HepG2 (cell line): Measurements from ENCODE around the gene ARHGAP45. TPM values are rescaled to one million over a fixed set of nuclear protein-coding genes. Genes with fewer than 3 reads are reported as not detected.

Experiments
- AGO1 ChIP-seq: fragments of 200-400 bp; formaldehyde crosslinking; IDR thresholded peaks from 2 replicates; pipeline ENCODE4 v1.6.1; 2017; ENCODE audit warnings: mild to moderate bottlenecking, low read depth, low read length, moderate library complexity; ENCODE audit not compliant: poor library complexity, severe bottlenecking
- BRF2 ChIP-seq: sonication (generic); formaldehyde crosslinking; IDR thresholded peaks from 2 replicates; pipeline ENCODE4 v1.8.1; 2022; ENCODE audit warnings: mild to moderate bottlenecking, missing genetic modification reagents
- CC2D1A ChIP-seq: sonication (generic); formaldehyde crosslinking; IDR thresholded peaks from 2 replicates; pipeline ENCODE4 v1.8.1; 2023; ENCODE audit warnings: mild to moderate bottlenecking, missing genetic modification reagents
- FOSL2 ChIP-seq: sonication (generic); formaldehyde crosslinking; IDR thresholded peaks from 2 replicates; pipeline ENCODE4 v1.4.0; 2020; ENCODE audit warnings: missing genetic modification reagents
- GMEB1 ChIP-seq: sonication (generic); formaldehyde crosslinking; IDR thresholded peaks from 2 replicates; pipeline ENCODE4 v1.5.1; 2020; ENCODE audit warnings: missing genetic modification reagents, mild to moderate bottlenecking, borderline replicate concordance
- MNT ChIP-seq: fragments of 450-650 bp; IDR thresholded peaks from 2 replicates; pipeline ENCODE4 v1.6.1; 2016
- NR3C1 ChIP-seq: sonication (generic); formaldehyde crosslinking; IDR thresholded peaks from 2 replicates; pipeline ENCODE4 v1.4.0; 2020; ENCODE audit warnings: missing genetic modification reagents
- STAG1 ChIP-seq: sonication (generic); formaldehyde crosslinking; IDR thresholded peaks from 2 replicates; pipeline ENCODE4 v1.4.0; 2020; ENCODE audit warnings: missing genetic modification reagents
- THAP9 ChIP-seq: sonication (generic); formaldehyde crosslinking; IDR thresholded peaks from 2 replicates; pipeline ENCODE4; 2020; ENCODE audit warnings: missing genetic modification reagents, mild to moderate bottlenecking, borderline replicate concordance
- U2AF1 ChIP-seq: fragments of 200-400 bp; formaldehyde crosslinking; optimal IDR thresholded peaks from 2 replicates; pipeline ENCODE3; 2017; ENCODE audit warnings: mild to moderate bottlenecking, low read depth, low read length
- ZNF20 ChIP-seq: sonication (generic); formaldehyde crosslinking; IDR thresholded peaks from 2 replicates; pipeline ENCODE4 v1.4.0; 2020; ENCODE audit warnings: mild to moderate bottlenecking, moderate library complexity, missing genetic modification reagents
- ZNF672 ChIP-seq: sonication (generic); formaldehyde crosslinking; IDR thresholded peaks from 2 replicates; pipeline ENCODE4 v1.8.1; 2022; ENCODE audit warnings: missing genetic modification reagents
- ZNF775 ChIP-seq: sonication (generic); formaldehyde crosslinking; IDR thresholded peaks from 2 replicates; pipeline ENCODE4 v1.4.0; 2020; ENCODE audit warnings: missing genetic modification reagents, mild to moderate bottlenecking, moderate library complexity, borderline replicate concordance
- polyA plus RNA-seq, 8 experiments: library from polyadenylated mRNA; depleted of rRNA in 3 of 8; stranded (reverse) in 7 of 8; unstranded in 1 of 8; fragments of >200 nt; fragmentation: Illumina TruSeq in 4 of 8; extraction: Trizol in 4 of 8; gene quantifications; 2 replicates each; pipeline versions ENCODE4 v1.2.1 to v1.2.3, GENCODE V29; 2011 to 2016; ENCODE audit warnings: low read depth in 4 of 8, missing spikeins in 1 of 8, mixed read lengths in 1 of 8; ENCODE audit not compliant: insufficient read depth in 1 of 8
- total RNA-seq, 5 experiments: library from RNA; depleted of rRNA; stranded (reverse); fragments of >200 nt; fragmentation: Illumina TruSeq; extraction: Trizol; gene quantifications; 2 replicates each; pipeline ENCODE4 v1.2.3, GENCODE V29; 2016; ENCODE audit warnings: low read depth in 1 of 5
- TF ChIP-seq, protein P1 (sequence below): IDR thresholded peaks from 2 replicates; pipeline ENCODE4 v1.6.1; 2016; ENCODE audit warnings: mild to moderate bottlenecking
- TF ChIP-seq, protein P2 (sequence below): sonication (generic); formaldehyde crosslinking; IDR thresholded peaks from 2 replicates; pipeline ENCODE4 v1.4.0; 2020; ENCODE audit warnings: missing genetic modification reagents, borderline replicate concordance

ARHGAP45 gene
- total and polyA plus RNA-seq, 2 of the 13 experiments (the other 11 are each of a cell fraction or from before 2014, with no cell fraction given), result 0.84 to 32.0 TPM

- no peak for TF ChIP-seq ZNF672 (CRISPR knock-in tag)
- TF ChIP-seq BRF2, result no peak
- TF ChIP-seq, protein P1, sequence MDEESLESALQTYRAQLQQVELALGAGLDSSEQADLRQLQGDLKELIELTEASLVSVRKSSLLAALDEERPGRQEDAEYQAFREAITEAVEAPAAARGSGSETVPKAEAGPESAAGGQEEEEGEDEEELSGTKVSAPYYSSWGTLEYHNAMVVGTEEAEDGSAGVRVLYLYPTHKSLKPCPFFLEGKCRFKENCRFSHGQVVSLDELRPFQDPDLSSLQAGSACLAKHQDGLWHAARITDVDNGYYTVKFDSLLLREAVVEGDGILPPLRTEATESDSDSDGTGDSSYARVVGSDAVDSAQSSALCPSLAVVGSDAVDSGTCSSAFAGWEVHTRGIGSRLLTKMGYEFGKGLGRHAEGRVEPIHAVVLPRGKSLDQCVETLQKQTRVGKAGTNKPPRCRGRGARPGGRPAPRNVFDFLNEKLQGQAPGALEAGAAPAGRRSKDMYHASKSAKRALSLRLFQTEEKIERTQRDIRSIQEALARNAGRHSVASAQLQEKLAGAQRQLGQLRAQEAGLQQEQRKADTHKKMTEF, result no peak; the same call in 1 of the 2 replicates
- TF ChIP-seq ZNF775 (CRISPR knock-in tag), result no peak
- no peak for TF ChIP-seq U2AF1
- TF ChIP-seq CC2D1A (CRISPR knock-in tag), result no peak
- peak; percentile 98 for TF ChIP-seq FOSL2
- TF ChIP-seq ZNF20 (CRISPR knock-in tag), result no peak
- peak; percentile 53 for TF ChIP-seq MNT
- no peak for TF ChIP-seq GMEB1
- TF ChIP-seq STAG1 (CRISPR knock-in tag), result no peak
- no peak for TF ChIP-seq AGO1
- TF ChIP-seq NR3C1 (CRISPR knock-in tag), result no peak
- TF ChIP-seq THAP9 (CRISPR knock-in tag), result peak; percentile 1; the same call in 1 of the 2 replicates
- TF ChIP-seq, protein P2, sequence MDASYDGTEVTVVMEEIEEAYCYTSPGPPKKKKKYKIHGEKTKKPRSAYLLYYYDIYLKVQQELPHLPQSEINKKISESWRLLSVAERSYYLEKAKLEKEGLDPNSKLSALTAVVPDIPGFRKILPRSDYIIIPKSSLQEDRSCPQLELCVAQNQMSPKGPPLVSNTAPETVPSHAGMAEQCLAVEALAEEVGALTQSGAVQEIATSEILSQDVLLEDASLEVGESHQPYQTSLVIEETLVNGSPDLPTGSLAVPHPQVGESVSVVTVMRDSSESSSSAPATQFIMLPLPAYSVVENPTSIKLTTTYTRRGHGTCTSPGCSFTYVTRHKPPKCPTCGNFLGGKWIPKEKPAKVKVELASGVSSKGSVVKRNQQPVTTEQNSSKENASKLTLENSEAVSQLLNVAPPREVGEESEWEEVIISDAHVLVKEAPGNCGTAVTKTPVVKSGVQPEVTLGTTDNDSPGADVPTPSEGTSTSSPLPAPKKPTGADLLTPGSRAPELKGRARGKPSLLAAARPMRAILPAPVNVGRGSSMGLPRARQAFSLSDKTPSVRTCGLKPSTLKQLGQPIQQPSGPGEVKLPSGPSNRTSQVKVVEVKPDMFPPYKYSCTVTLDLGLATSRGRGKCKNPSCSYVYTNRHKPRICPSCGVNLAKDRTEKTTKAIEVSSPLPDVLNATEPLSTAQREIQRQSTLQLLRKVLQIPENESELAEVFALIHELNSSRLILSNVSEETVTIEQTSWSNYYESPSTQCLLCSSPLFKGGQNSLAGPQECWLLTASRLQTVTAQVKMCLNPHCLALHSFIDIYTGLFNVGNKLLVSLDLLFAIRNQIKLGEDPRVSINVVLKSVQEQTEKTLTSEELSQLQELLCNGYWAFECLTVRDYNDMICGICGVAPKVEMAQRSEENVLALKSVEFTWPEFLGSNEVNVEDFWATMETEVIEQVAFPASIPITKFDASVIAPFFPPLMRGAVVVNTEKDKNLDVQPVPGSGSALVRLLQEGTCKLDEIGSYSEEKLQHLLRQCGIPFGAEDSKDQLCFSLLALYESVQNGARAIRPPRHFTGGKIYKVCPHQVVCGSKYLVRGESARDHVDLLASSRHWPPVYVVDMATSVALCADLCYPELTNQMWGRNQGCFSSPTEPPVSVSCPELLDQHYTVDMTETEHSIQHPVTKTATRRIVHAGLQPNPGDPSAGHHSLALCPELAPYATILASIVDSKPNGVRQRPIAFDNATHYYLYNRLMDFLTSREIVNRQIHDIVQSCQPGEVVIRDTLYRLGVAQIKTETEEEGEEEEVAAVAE, result no peak
Measured at GRCh38 chr19:1102407-1103131, 35.6 kb downstream of the ARHGAP45 start (continued).
